Measurements from ENCODE around the gene VWA5B2. TPM values are rescaled to one million over a fixed set of nuclear protein-coding genes. Genes with fewer than 3 reads are reported as not detected.
A peak's percentile ranks its signal among the peaks of the same experiment; 100 is the strongest.

Gene VWA5B2
- total RNA-seq, 2 donors from 2014 or later, result not detected

- DNase-seq, result no peak
- intact Hi-C loops (cut with DNase I), result no loop called here
Measured at GRCh38 chr3:184239221-184239620, 9.8 kb downstream of the VWA5B2 start.

DNA sequence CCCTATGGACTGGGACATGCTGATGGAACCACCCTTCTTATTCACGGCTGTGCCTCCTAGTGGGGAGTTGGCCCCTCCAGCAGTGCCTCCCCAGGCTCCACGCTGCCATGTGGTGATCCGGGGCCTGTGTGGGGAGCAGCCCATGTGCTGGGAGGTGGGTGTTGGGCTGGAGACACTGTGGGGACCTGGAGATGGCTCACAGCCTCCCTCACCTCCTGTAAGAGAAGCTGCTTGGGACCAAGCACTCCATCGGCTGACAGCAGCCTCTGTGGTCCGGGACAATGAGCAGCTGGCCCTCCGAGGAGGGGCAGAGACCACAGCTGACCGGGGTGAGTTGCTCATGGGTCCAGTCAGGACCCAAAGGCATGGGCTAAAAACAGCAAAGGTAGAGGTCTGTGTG is 10.3 kb downstream of the VWA5B2 start:
- intact Hi-C loops (cut with DNase I), result loop anchor here in 1 of 2 donors (5.0 to 10.0 kb wide), 3 partner anchors 85 to 347 kb away; partner anchors contain the start of gene DVL3
- DNase-seq (no peak), ATAC-seq (no peak)

More at GRCh38 chr3:184239221-184239620, 9.8 kb downstream of the VWA5B2 start:
- ATAC-seq, result no peak

DNA sequence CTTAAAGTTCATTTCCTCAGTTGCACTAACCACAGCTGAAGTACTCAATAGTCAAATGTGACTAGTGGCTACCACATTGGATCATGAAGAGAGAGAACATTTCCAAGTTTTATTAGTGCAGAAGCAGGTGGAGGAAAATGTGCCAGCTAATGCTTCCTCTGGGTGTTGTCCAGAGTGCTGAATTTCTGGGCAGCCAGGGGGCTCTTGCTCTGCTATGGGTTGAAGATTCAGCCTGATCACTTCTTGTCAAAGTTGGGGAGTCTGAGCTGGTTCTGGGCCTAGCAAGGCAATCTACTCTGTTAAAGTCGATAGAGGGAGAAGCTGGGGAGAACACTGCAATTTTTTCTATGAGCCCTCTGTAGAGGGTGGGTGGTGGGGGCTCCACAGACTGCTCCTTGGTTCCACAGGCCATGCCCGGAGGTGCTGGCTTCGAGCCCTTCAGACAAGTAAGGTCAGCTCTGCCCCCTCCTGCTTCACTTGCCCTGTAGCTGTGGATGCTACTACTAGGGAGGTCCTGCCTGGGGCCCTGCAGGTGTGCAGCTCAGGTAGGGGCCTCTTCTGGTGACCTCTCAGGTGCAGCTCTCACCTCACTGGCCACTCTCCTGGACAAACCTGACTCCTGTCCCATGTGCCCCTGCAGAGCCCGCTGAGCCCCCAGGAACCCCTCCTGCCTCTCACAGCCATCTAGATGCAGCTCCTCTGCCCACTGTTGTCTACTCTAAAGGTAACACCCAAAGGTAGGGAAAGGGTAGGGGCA is 11.2 kb downstream of the VWA5B2 start:
- peak in 1 of 2 donors; percentile 32 for ATAC-seq
- intact Hi-C loops (cut with DNase I), result loop anchor here in 1 of 2 donors (5.0 to 10.0 kb wide), 3 partner anchors 86 to 348 kb away; partner anchors contain the start of gene DVL3
- DNase-seq, result no peak

DNA sequence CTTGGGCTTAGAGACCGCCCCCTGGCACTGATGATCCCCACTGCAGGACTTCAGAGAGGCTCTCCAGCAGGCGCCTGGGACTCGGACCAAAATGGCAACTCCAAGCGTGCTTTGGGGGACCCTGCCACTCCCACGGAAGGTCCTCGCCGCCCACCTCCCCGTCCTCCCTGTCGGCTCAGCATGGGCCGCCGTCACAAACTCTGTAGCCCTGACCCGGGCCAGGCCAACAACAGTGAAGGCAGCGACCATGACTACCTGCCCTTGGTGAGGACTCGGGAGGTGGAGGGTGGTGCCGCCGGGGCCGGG is 11.7 kb downstream of the VWA5B2 start:
- ATAC-seq, result peak in 1 of 2 donors; percentile 7
- intact Hi-C loops (cut with DNase I), result loop anchor here in 1 of 2 donors (5.0 to 10.0 kb wide), 3 partner anchors 86 to 349 kb away; partner anchors contain the start of gene DVL3
- DNase-seq, result no peak

DNA sequence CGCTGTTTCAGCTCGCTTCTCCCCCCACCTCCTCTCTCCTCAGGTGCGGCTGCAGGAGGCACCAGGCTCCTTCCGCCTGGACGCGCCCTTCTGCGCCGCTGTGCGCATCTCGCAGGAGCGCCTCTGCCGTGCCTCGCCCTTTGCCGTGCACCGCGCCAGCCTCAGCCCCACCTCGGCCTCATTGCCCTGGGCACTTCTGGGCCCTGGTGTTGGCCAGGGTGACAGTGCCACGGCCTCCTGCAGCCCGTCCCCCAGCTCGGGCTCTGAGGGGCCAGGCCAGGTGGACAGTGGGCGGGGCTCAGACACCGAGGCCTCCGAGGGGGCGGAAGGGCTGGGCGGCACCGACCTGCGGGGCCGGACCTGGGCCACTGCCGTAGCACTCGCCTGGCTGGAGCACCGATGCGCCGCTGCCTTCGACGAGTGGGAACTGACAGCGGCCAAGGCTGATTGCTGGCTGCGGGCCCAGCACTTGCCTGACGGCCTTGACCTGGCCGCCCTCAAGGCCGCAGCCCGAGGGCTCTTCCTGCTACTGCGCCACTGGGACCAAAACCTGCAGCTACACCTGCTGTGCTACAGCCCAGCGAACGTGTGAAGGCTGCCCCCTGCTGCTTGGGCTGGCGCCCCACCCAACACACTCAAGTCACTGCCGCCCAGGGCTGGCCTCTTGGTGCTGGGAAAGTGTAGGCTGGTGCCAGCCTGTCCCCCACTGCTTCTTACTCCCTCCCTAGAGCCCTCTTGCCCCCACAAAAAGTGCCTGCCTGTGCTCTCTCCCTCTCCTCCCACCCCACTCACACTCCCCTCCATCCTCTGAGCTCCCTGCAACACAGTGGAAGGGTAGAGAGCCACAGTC is 12.3 kb downstream of the VWA5B2 start:
- intact Hi-C loops (cut with DNase I), result loop anchor here in 1 of 2 donors (5.0 to 10.0 kb wide), 3 partner anchors 87 to 349 kb away; partner anchors contain the start of gene DVL3
- DNase-seq (no peak), ATAC-seq (peak; percentile 58 to 76)

GRCh38 chr3:184242297-184242685 is 12.9 kb downstream of the VWA5B2 start:
- DNase-seq (no peak), ATAC-seq (no peak)
- intact Hi-C loops (cut with DNase I), result loop anchor here in 1 of 2 donors (5.0 to 10.0 kb wide), 3 partner anchors 87 to 350 kb away; partner anchors contain the start of gene DVL3

DNA sequence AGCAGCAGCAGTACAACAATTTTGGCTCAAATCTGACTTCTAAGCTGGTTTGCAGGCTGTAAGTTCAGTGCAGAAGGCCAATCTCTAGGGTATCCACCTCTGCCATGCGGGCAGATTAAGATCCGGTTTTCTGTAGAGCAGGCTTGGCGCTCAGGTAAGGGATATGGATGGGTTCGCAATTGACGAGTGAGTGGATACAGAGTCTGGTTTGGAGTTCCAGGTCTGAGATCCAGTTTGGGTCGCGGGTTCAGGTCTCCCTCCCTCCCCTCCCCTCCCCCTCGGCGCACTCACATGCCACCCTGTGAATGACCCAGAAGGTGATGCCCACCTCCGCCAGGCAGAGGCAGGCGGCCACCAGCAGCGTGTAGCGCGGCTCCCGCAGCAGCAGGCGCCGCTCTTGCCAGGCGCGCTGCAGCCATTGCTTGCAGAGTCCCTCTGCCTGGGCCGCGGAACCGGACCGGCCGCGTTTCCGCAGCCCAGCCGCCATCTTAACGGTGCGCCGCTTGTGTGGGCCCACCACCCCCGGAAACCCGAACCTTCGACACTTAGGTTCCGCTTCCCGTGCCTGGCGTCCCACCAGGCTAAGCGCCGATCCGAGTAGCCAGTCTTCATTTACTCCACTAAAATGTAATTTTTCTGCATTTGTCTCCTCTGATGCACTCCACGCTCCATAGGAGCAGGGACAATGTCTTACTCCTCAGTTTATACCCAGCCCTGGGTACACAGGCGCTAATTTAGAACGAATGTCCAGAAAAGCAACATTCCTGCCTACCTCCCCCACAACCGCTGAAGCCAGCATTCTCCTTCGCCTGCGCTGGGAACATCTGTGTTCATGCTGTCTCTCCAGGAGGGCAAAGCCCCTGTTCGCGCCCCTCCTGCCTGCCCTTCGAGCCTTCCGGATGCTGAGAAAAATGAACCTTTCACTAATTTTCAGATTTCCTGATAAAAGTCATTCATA is 19.3 kb downstream of the VWA5B2 start, which contains the start of gene ALG3:
TSS of gene ALG3 (minus strand) at position 509 of the 958 bp plus-strand sequence. CDS start at position 487, 22 bp downstream.
- intact Hi-C loops (cut with DNase I), result loop anchor here in 1 of 2 donors (5.0 to 10.0 kb wide), 2 partner anchors 61 to 94 kb away; partner anchors contain the start of genes ABCF3 and DVL3
- ATAC-seq, result peak; percentile 85 to 88
- peak; percentile 85 for DNase-seq

GRCh38 chr3:184249412-184250166 is 20.2 kb downstream of the VWA5B2 start, which contains the start of gene EEF1AKMT4:
Gene EEF1AKMT4 (plus strand): TSS chr3:184249672. CDS start chr3:184249695, 23 bp downstream.
- ATAC-seq (peak; percentile 99), DNase-seq (peak; percentile 97)
- intact Hi-C loops (cut with DNase I), result loop anchor here (5.0 to 10.0 kb wide), 3 partner anchors 62 to 355 kb away; partner anchors contain the start of genes ABCF3 (in 1 of the 2) and DVL3 (in 1 of the 2)

DNA sequence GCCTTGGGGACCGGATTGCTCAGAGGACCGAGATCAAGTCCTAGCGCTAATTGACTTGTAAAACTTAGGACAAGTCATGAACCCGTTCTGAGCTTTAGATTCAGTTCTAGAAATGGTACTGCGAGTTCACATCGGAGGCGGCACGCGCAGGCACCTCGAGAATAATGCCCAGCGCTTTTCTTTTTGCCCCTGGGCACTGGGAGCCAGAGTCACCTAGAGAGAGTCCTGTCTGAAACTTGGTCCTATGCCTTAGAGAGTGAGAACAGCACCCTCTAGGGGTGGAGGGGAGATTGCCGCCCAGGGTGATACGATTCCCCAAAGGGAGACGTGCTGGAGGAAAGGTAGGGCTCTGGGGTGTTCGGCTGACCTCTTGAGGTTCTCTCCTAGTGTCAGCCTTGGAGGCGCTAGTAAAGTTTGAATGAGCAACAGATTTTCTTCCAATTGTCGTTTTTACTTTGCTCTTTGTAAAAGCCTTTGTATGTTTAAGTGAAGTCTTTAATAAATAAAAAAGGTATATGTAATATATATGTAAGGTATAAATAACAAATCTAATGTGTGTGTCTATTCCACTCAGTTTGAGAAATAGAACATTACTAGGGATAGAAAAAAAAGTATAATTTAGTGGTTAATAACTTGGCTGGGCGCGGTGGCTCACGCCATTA is 20.9 kb downstream of the VWA5B2 start:
- intact Hi-C loops (cut with DNase I), result loop anchor here in 1 of 2 donors (10.0 kb wide), 1 partner anchor 355 kb away; no protein-coding TSS in a partner anchor
- ATAC-seq (peak; percentile 78 to 88), DNase-seq (peak; percentile 85)

GRCh38 chr3:184255291-184256039 is 26.1 kb downstream of the VWA5B2 start:
- intact Hi-C loops (cut with DNase I), result loop anchor here in 1 of 2 donors (10.0 kb wide), 1 partner anchor 361 kb away; no protein-coding TSS in a partner anchor
- ATAC-seq (no peak), DNase-seq (no peak)

GRCh38 chr3:184257083-184257915 is 27.9 kb downstream of the VWA5B2 start:
- DNase-seq, result no peak
- intact Hi-C loops (cut with DNase I), result loop anchor here in 1 of 2 donors (10.0 kb wide), 1 partner anchor 362 kb away; no protein-coding TSS in a partner anchor
- ATAC-seq, result no peak

DNA sequence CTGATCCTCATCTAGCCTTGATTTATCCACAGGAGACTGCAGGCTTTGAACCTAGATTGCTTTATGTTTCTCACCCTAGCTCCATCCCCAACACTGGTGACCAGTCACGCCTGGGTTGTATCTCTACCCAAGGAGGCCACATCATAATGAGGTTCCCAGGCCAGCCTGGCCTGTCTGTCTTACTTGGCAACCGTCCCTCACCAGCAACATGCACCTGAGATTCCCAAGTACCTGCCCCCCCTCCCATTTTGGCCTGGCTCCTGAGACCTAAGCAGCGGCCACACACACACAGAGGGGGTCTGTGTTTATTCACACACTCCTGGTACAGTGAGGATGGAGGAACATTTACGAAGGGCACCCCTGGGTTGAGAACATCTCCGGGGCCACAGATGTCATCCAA is 29.5 kb downstream of the VWA5B2 start:
- intact Hi-C loops (cut with DNase I), result loop anchor here in 1 of 2 donors (10.0 kb wide), 1 partner anchor 364 kb away; no protein-coding TSS in a partner anchor
- no peak for DNase-seq
- no peak for ATAC-seq

- ATAC-seq (no peak), DNase-seq (no peak)
- intact Hi-C loops (cut with DNase I), result loop anchor here in 1 of 2 donors (10.0 kb wide), 1 partner anchor 365 kb away; no protein-coding TSS in a partner anchor
Measured at GRCh38 chr3:184259396-184259877, 30.1 kb downstream of the VWA5B2 start.

DNA sequence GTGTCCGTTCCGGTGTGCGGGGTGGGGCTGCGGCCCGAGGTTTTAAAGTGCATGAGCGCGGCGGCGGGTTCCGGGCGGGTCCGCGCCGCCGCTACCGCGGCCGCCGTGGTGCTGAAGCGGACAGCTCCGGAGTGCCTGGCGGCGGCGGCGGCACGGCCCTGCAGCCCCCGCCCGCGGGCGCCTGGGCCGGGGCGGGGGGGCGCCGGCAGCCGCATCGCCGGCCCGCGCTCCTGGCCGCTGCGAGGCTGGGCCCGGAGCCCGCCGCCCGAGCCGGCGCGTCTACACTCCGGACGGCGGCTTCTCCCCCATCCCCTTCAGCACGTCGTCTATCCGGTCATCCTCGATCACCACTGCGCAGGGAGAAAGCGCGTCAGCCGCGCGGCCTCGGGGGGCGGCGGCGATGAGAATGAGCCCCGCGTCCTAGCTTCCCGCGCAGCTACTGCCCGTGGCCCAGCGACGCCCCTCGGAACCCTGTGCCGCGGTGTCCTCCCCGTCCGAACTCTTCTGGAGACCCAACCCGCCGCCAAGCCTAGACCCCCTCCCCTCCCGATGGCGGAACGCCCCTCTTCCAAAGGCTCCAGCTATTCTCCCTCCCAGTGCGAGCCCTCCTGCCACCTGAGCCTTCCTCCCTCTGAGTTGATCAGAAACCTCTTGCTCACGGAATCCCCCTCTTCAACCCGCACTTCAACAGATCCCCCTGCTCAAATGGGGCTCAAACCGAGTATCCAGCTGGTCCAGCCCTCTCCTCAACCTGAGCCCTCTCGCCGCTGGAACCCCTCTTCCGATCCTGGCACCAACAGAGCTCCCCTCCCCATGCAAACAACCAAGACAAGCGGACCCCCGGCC is 30.7 kb downstream of the VWA5B2 start:
- intact Hi-C loops (cut with DNase I), result loop anchor here in 1 of 2 donors (10.0 kb wide), 1 partner anchor 365 kb away; no protein-coding TSS in a partner anchor
- DNase-seq, result no peak

More for the DNA sequence above, 30.7 kb downstream of the VWA5B2 start:
- ATAC-seq, result peak; percentile 52 to 84
